Measurements from ENCODE around the gene NOG. TPM values are rescaled to one million over a fixed set of nuclear protein-coding genes. Genes with fewer than 3 reads are reported as not detected.

NOG gene
- total RNA-seq, 6 experiments from 2014 or later, result 18.3 to 21.2 (median 19.4) TPM

- peak; percentile 73 for TF ChIP-seq CTCF (IDR thresholded peaks at IDR 0.05)
- H3K4me3 Mint-ChIP-seq, result peak overlapping the region; percentile 64
- no peaks in the 10 kb centered on the region for H3K9me3 Mint-ChIP-seq
- peaks cover 9% of the 10 kb centered on the region for H3K27me3 Mint-ChIP-seq (ENCODE audit: insufficient read depth)
- no peaks in the 10 kb centered on the region for H3K36me3 Mint-ChIP-seq (ENCODE audit: low read depth)
- DNase-seq, result peak; percentile 67
- peaks cover 16% of the 10 kb centered on the region for H3K4me1 Mint-ChIP-seq (ENCODE audit: low read depth)
- H3K27ac Mint-ChIP-seq, result no peak overlapping the region
These were observed 36.1 kb downstream of the NOG start for GRCh38 chr17:56629531-56630075.

GRCh38 chr17:56630202-56630601, 36.7 kb downstream of the NOG start:
- Mint-ChIP-seq H3K9me3 (no peaks in the 10 kb centered on the region), H3K27me3 (ENCODE audit: insufficient read depth) (peaks cover 9% of the 10 kb centered on the region), H3K27ac (no peak overlapping the region), H3K4me1 (ENCODE audit: low read depth) (peaks cover 17% of the 10 kb centered on the region), H3K36me3 (ENCODE audit: low read depth) (no peaks in the 10 kb centered on the region), H3K4me3 (no peak overlapping the region; the same call in 1 of the 2 replicates)
- 0 out of 2 replicates have a peak, but pooled peaks have one; percentile 38 for TF ChIP-seq CTCF (IDR thresholded peaks at IDR 0.05)
- DNase-seq, result no peak

GRCh38 chr17:56633681-56634080, 40.2 kb downstream of the NOG start:
- no peaks in the 10 kb centered on the region; the same call in 1 of the 2 replicates for H3K27me3 Mint-ChIP-seq (ENCODE audit: insufficient read depth)
- no peak for TF ChIP-seq CTCF (IDR thresholded peaks at IDR 0.05)
- no peak overlapping the region for H3K27ac Mint-ChIP-seq
- no peaks in the 10 kb centered on the region for H3K36me3 Mint-ChIP-seq (ENCODE audit: low read depth)
- no peak overlapping the region for H3K4me3 Mint-ChIP-seq
- no peak for DNase-seq
- peaks cover 37% of the 10 kb centered on the region for H3K4me1 Mint-ChIP-seq (ENCODE audit: low read depth)
- H3K9me3 Mint-ChIP-seq, result no peaks in the 10 kb centered on the region

DNA sequence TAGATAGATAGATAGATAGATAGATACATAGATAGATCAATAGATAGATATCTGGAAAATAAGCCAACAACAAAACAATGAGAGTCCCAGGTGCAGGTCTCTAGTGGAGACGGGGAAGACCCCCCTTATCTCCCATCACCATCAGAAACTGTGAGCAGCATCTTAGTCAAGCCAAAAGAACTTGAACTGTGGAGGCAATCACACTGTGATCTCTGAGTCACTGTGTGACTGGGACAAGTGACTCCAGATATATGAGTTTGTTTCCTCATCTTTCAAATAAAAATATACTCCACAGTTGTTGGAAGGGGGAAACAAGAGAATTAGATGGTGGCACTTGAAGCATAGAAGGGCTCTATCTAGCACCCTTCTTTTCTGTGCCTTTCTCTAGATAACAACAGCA, 42.1 kb downstream of the NOG start:
- H3K9me3 Mint-ChIP-seq, result no peaks in the 10 kb centered on the region
- no peaks in the 10 kb centered on the region for H3K36me3 Mint-ChIP-seq (ENCODE audit: low read depth)
- DNase-seq, result peak; percentile 39
- H3K27ac Mint-ChIP-seq, result peak overlapping the region; percentile 9; the same call in 1 of the 2 replicates
- no peak for TF ChIP-seq CTCF (IDR thresholded peaks at IDR 0.05)
- H3K27me3 Mint-ChIP-seq (ENCODE audit: insufficient read depth), result no peaks in the 10 kb centered on the region; the same call in 1 of the 2 replicates
- H3K4me1 Mint-ChIP-seq (ENCODE audit: low read depth), result peaks cover 26% of the 10 kb centered on the region
- H3K4me3 Mint-ChIP-seq, result no peak overlapping the region

DNA sequence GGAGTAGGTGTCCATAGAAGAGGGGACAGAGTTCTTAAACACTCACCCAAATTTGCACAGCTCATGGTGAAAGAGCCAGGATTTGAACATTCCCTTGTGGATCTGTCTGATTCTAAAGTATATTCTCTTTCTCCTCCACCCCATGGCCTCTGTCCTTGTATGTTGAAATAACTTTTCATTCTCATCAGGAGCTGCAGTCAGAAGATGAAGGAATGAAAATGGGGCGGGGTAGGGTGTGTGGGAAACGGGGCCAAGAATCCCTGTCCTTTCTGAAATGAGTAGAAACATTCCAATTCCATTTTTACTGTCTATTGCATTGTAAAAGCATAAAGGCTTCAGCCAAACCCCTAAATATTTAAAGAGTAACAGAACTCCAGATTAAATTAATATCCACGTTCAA, 42.8 kb downstream of the NOG start:
- H3K36me3 Mint-ChIP-seq (ENCODE audit: low read depth), result no peaks in the 10 kb centered on the region
- H3K27me3 Mint-ChIP-seq (ENCODE audit: insufficient read depth), result no peaks in the 10 kb centered on the region; the same call in 1 of the 2 replicates
- H3K27ac Mint-ChIP-seq, result no peak overlapping the region
- H3K9me3 Mint-ChIP-seq, result no peaks in the 10 kb centered on the region
- H3K4me1 Mint-ChIP-seq (ENCODE audit: low read depth), result peaks cover 26% of the 10 kb centered on the region
- DNase-seq, result peak; percentile 12
- H3K4me3 Mint-ChIP-seq, result peak overlapping the region; percentile 18
- TF ChIP-seq CTCF (IDR thresholded peaks at IDR 0.05), result no peak
